Measurements from ENCODE around the gene POLR2J.

- TF ChIP-seq POLR2A (IDR thresholded peaks at IDR 0.05; ENCODE audit: low read length) (no peak), GATA1 (IDR thresholded peaks at IDR 0.05; ENCODE audit: low read depth, low read length) (no peak)
These were observed 29.6 kb downstream of the POLR2J start for GRCh38 chr7:102449136-102449535.

All from erythroblast (primary cell).